Muscle of arm (tissue), 12 donors: Measurements from ENCODE around the gene BANP. TPM values are rescaled to one million over a fixed set of nuclear protein-coding genes. Genes with fewer than 3 reads are reported as not detected.
"Not testable (repeated sequence)": the region's sequence is repeated elsewhere in the genome, so short reads cannot be mapped to it uniquely, and the experiment has no call there.

Experiments used
- DNase-seq: peaks from one replicate; pipeline ENCODE4 v3.0.0-alpha.2; 2013
- polyA plus RNA-seq, 12 donors: library from polyadenylated mRNA; unstranded; fragments of 120-200 nt; gene quantifications; one replicate each; pipeline ENCODE4 v1.2.1, GENCODE V29; 2013; ENCODE audit not compliant: insufficient read length in 12 of 12

BANP gene
- polyA plus RNA-seq, 12 donors = 11.5 to 33.2 (median 13.3) TPM; not detected in 1

DNA sequence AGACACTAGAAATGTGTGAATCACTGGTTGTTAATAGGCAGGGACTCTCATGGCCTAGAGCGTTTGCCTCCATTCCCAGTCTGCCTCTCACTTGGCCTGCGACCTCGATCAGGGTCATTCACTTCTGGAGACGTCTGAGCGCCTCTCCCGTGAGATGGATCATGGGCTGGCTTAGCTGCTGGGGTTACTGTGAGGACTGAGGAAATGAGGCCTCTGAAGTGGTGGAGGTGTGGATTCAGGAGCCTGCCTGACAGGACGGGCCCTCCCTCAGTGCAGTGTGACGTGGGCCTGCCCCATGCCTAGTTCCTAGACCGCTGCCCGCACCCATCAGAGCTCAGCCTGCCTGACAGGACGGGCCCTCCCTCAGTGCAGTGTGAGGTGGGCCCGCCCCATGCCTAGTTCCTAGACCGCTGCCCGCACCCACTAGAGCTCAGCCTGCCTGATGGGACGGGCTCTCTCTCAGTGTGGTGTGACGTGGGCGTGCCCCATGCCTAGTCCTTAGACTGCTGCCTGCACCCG, 61.9 kb downstream of the BANP start:
- no peak for DNase-seq

DNA sequence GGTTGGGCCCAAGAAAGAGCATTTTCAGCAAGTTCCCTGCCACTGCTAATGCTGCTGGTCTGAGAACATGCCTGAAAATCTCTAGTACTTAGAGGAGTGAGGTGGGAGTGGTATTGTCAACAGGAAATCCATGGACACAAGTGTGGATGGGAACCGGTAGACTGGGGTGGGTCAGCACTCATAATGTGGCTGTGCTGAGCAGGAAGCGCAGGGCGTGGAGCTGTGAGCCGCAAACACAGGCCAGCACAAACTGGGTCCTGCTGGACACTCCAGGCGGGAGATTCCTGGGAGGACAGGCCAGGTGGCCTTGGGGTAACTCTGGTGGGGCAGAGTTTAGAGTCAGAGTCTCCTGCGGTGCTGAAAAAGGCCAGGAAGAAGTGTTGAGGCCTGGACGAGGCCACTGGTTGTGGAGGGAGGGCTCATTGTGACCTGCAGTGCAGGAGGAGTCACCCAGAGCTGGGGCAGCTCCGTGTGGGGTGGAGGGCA, 62.6 kb downstream of the BANP start:
- DNase-seq = no peak

DNA sequence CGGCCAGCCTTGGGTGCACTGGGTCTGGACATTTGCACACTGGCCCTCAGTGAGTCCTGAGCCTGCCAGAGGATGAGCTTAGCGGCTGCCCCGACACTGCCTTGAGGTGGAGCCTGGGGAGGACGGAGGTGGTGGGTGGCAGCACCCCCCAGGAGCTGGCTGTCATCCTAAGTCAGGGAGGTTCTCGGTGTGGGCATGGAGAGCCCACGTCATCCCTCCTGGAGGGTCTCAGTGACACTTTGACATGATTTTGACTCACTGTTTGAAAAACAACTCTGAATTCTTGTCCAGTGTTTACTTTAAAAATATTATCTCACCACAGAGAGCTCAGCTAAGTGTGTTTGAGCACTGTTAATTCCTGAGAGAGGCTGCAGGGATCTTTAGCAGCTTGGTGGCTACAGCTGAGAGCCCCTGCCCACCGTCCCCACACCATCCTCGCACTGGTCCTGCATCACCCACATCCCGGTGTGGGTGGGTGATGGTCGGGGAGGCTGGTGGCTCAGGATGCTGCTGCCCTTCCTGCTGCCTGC, 63.1 kb downstream of the BANP start:
- no peak for DNase-seq

DNA sequence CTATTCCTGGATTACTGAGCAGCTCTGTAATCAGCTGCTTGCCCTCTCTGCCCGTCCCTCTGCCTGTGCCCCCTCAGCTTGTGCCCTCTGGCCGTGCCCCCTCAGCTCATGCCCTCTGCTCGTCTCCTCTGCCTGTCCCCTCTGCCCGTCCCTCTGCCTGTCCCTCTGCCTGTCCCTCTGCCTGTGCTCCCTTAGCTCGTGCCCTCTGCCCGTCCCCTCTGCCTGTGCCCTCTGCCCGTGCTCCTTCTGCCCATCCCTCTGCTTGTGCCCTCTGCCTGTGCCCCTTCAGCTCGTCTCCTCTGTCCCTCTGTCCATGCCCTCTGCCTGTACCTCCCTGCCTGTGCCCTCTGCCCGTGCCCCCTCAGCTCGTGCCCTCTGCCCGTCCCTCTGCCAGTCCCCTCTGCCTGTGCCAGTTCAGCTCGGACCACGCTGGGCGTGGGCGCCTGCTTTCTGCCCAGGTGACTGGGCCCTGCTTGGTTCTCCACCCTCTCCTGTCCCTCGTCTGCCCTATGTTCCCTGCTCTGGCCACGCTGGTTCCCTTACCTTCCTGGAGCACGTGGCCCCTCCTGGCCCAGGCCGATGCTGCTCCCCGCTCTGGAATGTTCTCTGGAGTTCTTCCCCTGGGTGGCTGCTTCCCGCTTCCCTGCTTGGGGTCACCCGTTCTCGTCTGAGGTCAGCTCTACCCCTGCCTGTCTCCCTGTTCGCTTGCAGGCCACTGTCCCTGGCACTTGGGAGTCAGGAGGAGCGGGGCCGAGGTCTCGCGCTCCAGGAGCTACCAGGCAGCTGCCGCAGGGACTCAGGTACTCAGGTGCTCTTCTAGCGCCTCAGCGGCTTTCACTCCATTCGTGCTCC, 63.9 kb downstream of the BANP start:
- no peak for DNase-seq

DNA sequence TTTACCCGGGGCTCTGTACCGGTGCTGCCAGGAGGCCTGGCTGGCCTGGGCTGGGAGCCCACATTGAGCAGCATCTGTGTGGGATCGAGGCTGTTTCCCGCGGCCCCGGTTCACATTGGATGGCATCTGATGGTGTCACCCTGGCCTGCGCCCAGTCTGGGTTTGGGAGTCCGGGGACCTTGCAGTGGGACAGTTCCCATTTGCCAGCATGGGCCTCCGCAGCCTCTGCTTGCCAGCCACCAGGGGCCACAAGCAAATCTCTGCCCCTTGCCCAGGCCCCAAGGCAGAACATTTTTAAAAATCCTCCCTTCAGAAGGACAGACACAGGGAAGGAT, 64.5 kb downstream of the BANP start:
- DNase-seq = no peak

DNA sequence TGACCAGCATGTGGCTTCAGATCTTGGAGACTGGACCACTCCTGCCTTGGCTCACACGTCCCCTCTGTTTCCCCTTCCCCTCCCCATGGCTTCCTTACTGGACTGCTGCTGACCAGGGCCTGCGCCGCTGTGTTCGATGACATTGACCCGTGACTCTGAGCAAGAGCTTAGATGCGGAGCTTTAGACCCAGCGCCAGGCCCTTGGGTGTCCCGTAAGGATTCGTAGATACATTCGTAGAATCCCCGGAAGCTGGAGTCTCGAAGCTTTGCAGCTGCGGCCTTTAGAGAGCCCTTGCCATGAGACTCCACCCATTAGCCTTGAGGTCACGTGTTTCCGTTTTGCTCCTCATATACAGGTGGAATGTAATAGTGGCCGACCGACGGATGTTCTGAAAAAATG, 65.2 kb downstream of the BANP start:
- not testable (repeated sequence) for DNase-seq

DNA sequence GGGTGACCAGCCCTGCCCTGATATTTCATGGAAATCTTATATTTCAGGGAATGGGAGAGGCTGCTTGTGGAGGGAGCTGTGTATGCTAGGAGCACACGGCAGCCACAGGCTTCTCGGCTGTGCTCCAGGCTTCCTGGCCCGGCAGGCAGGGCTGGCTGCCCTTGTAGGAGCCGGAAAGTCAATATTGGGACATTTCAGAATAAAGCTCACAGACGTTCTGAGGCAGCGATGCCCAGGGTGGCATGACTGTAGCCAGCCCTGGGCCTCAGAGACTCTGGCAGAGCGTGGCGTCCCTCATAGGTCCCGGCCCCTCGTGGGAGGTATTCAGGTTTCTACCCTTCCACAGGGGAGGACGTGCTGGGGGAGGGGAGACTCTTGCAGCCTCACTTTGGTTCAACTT, 65.7 kb downstream of the BANP start:
- no peak for DNase-seq

DNA sequence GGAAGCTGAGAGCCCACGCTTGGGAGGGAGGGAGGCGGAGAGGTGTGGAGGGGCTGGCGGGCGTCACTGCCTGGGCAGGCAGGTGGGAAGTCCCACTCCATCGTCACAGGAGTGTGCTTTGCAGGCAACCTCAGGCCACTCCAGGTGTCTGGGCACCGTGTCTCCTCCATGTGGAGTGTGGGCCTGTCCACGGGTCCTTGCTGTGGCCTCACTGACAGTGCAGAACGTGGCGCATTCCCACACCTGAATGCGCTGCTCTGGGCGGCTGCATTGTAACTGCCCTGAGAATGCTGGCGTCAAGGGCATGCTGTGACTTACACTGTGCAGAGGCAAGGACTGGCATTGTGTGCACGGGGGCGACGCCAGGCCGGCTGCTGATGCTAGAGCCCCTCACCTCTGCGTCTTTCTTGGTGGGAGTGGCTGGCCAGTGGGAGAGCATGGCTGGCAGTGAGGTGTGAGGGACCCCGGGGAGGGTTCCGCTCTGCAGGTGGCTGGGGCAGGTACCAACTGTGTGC, 66.4 kb downstream of the BANP start:
- no peak for DNase-seq

DNA sequence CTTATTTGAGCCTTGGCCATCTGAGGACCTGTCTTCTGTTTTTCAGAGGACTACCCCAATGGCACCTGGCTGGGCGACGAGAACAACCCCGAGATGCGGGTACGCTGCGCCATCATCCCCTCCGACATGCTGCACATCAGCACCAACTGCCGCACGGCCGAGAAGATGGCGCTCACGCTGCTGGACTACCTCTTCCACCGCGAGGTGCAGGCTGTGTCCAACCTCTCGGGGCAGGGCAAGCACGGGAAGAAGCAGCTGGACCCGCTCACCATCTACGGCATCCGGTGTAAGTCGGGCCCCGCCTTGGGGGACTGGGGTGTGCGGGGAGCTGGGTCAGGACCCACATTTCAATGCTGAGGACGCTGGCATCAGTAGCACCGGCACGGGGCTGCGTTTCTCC, 67.1 kb downstream of the BANP start:
- not testable (repeated sequence) for DNase-seq

DNA sequence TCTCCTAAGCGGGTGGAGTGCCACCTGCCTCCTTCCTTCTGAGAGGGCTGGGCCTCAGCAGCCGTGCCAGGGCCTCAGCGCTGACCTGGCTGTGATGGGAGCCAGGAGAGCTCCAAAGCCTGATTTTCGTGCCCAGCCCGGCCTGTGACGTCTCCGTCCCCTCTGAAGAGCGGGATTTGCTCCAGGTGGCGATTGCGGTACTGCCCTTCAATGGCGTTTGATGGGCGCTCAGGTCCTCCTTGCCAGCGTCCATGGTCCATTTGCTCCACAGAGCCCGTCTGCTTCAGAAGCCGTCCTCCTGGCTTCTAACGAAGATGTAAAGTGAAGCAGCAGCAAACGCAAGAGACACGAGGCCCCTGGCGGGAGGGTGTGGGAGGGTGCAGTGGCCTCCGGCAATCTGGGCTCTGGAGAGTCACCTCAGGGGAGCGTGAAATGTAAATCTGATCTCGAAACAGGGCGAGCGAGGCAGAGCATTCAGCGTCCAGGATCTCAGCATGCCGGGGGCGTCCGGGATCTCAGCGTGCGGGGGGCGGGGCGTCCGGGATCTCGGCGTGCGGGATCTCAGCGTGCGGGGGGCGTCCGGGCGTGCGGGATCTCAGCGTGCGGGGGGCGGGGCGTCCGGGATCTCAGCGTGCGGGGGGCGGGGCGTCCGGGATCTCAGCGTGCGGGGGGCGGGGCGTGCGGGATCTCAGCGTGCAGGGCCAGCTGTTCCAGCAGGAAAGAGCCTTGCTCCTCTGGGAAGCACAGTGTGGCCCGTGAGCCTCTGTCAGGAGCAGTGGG, 68.0 kb downstream of the BANP start:
- DNase-seq = not testable (repeated sequence)

DNA sequence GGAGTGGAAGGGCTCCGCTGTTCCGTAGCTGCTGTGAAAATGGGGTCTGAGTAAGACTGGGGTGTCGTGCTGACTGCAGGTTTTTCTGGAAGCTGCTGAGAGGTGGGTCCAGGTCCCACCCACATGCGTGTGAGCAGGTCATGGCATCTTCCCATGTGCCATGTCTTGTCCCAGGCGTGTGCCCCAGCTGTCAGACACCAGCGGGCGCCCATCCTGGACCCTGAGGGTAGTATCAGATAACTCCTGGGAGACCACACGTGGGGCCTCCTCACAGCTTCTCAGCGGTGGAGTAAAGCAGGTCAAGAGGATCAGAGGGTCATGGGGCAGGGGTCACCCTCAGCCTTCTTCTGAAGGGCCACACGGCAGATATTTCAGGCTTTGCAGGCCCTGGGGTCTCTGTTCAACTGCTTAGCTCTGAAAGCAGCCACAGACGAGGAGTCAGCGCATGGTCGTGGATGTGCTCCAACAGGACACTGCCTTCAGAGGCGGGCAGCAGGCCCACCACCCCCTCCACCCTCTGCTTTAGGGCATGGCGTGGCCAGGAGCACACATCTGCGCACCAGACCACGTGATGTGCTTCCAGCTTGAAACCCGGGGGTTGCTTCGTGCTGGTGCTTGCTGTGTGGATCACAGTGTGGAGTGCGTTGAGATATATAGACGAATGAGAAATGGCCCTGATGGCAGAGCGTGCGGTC, 68.7 kb downstream of the BANP start:
- no peak for DNase-seq

DNA sequence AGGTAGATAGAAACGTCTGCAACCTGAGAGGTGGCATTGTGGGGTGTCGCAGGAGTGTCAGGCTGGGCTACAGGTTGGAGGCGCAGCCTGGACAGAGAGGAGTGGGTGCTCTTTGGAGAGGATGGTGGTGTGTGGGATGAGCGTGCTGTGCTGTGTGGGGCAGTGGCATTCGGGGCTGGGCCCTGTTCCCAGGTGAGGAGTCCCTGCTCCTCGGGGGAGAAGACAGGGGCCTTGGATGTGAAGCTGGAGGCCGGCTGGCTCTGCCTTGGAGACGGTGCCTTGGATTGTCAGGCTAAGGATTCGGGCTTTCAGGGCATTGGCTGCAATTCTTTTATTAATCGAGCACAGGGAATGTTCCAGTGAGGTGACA, 69.3 kb downstream of the BANP start:
- DNase-seq = no peak

DNA sequence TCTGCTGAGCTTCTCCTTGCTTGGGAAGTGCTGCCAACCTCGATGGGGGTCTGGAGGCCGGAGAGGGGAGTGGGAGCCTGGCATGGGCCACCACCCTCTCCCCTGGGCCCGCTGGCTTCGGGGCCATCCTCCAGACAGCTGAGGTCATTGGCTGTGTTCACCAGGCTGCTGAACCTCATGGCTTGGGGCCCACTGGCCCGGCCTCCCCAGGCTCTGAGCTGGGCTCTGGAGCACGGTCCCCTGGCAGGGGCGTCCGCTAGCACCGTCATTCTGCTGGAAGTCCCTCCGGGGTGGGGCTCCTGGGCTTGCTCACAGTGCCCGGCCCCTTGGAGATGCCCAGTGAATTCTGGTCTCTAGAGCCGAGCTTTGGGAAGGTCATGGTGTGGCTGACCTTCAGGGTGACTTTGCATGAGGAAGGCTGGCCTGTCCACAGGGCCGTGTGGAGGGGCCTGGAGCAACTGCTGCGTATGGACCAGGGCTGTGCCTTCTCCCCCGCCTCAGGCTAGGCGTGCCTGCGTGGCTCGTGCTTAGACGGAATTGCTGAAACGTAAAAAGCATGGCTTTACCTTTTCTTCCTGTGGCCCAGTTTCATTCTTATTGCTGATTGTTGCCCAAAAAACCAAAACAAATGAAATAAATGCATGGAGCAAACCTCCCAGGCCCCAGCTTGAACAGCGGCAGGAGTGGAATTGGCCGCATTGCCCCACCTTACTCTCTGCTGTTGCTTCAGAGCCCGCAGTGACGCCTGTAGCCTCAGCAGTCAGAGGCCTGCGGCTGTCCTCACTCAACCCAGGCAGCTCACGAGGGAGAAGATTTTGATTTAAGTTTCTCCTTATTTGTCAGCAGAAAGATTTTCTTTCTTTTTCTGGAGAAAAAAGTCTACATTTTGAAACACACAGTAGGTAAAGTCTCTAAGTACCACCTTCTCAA, 70.1 kb downstream of the BANP start:
- DNase-seq = not testable (repeated sequence)

DNA sequence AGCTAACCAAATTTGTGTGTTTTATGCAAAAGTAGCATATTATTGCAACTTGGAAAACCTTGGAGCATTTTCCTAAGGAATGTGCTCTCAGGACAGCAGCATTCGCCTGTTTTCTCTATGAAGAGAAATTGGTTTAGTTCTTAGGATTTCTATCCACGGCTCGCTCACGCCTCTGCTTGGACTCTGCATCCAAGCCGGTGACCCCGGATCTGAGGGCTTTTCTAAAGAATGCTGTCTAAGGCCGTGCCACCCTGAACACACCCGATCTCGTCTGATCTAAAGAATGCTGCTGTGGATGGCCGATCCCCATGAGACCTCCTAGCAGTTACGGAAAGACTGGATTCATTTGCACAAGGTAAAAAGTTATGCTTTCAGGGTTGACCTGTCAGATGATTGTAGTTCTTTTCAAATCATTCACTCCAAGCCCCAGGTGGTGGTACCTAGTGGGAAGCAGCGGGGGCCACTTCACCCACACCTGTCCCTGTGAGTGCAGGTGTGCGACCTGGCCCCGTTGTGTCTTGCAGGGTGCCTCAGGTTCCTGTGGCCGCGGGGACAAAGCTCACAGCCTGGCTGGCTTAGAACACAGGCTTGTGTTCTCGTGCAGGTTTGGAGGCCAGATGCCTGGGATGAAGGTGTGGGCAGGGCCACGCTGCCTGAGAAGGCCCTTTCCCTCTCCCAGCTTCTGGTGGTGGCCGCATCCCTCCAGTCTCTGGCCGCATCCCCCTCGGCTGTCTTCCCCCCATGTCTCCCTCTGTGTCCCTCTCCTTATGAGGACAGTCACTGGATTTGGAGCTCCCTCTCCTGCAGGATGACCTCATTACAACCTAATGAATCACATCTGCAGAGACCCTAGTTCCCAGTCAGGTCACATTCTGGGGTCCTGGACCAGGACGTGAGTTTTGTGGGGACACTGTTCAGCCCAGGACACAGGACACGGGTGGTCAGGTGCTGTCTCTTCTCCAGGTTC, 71.1 kb downstream of the BANP start:
- DNase-seq = no peak

DNA sequence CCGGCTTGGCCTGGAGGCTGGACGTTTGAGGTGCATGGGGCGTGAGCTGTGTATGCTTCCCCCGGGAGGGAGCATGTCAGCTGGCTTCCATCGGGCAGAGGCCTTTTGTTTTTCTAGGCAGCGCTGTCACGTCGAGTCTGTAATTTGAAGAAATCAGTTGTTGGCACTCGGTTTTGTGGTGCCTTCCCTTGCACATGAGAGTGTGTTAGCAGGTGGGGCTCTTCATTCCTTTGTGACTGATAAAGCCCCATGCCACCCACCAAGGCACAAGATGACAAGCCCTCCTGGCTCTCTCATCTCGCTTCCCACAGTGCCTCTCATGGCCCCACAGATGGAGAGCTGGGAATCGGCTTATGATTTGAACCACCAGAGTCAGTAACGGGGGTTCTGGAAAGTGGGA, 72.1 kb downstream of the BANP start:
- no peak for DNase-seq

DNA sequence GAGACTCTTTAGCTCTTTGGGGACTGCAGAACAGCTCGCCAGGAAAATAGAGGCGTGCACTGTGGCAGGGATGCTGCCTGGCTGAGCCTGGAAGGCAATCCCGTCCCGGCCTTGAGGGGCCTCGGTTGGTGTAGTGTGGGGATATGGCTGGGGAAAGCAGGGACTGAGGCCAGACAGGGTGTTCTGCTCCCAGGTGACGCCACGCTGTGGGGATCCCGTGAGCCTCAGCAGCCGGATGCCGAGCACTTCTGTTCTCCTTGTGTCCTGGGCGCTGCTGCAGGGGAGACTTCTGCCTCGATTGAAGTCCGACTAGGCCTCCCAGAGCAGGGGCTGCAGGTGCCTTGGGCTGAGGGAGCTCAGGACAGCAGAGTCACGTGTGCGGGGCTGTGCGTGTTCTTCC, 72.6 kb downstream of the BANP start:
- no peak for DNase-seq

DNA sequence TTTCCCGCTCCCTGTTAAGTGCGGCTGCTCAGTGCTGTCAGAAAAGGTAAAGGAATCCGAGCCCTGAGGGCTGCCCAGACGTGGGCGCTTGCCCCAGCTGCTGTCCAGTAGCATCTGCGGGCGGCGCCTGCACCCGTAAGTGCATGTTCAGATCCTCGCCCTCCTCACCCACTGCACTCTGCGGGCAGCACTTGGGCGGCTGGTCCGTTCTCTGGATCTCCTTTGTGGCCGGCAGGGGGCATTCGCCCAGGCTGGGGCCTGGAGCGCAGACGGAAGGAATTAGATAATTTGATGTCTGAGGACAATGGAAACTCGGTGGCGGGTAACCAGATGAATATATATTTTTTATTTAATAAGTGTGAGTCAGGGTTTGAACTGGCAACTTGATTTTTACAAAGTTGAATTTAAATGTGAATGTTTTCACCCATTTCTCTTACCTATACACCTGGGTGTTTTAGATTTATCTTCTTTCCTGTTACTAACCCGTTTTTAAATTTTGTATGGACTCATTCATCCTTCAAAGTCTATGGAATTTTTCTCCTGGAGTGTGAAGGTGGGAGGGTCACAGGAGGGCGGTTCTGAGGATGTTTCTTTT, 73.4 kb downstream of the BANP start:
- DNase-seq = peak; percentile 46

DNA sequence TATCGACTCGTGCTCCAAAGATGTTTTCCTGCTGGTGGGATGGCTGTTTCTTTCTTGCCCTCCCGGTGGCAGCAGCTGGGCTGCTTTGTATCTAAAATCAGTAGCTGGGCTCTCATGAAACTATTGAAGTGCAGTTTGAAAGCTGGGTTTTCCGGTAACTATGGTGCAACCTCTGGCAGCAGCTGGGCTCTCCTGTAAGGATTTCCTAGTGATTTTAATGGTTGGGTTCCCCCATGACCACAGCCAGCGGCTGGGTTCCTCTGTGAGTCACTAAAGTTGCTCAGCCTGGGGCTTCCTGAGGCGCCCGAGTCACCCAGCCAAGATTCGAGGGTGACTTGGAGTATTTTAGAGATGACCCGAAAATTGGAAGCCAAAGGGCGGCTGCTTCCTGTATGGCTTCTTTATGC, 73.9 kb downstream of the BANP start:
- not testable (repeated sequence) for DNase-seq
